Activated CD4-positive, alpha-beta T cell treated with anti-CD3 and anti-CD28 coated beads, Interleukin-10, Interleukin-2, amounts not matched to agents 100 ng/mL and 50 ng/mL, durations not matched to agents 16 hours and 8 hours (primary cell): ENCODE results near the gene PLCXD3.
A peak's percentile ranks its signal among the peaks of the same experiment; 100 is the strongest.
"Not testable (repeated sequence)": the region's sequence is repeated elsewhere in the genome, so short reads cannot be mapped to it uniquely, and the experiment has no call there.

Experiments
- DNase-seq: peaks from one replicate; pipeline ENCODE4 v3.0.0-alpha.2; 2020

The PLCXD3 gene

DNA sequence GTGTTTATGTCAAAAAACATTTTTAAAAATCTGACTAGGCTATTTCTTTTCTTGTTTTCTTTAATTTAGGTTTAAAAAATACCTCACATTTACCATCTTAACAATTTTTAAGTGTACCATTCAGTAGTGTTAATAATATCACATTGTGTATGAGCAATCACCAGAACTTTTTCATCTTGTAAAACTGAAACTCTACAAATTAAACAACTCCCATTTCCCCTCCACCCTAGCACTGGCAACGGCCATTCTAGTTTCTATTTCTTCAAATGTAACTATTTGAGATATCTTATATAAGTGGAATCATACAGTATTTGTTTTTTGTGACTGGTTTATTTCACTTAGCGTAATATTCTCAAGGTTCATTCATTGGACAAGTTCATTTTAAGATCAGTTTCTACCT is 27.7 kb downstream of the PLCXD3 start:
- peak; percentile 51 for DNase-seq

DNA sequence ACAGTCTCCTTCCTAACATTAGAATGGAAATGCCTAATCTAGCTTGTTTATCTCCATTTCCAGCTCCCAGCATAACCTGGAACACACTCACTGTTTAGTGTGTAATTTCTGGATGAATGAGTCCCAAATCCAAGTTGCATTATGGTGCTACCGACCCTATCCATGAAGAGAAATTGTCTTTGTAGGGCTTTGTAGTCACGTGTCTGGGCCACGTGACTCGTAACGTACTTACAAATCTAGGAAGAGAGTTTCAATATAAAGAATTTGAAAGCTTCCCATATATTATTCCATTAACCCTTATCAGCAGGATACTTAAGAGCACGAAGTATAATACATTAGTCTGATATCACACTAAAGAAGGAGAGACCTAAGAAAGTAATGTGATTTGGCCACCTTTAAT is 28.2 kb downstream of the PLCXD3 start:
- no peak for DNase-seq

DNA sequence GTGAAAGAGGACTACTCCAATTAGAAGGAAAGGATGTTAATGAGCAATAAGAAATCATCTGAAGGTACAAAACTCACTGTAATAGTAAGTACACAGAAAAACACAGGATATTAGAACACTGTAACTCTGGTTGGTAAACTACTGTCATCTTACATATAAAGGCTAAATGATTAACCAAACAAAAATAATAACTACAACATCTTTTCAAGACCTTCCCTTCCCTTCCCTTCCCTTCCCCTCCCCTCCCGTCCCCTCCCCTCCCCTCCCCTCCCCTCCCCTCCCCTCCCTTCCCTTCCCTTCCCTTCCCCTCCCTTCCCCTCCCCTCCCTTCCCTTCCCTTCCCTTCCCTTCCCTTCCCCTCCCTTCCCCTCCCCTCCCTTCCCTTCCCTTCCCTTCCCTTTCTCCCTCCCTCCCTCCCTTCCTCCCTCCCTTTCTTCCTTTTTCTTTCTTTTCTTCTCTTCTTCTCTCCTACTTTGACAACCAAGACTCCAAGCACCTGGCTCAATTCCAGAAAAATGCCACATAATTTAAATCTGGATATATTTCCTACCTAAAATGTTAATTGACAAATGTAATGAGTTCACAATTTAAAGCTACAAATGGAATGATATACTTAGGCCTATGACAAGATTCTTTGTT is 38.7 kb downstream of the PLCXD3 start:
- not testable (repeated sequence) for DNase-seq

DNA sequence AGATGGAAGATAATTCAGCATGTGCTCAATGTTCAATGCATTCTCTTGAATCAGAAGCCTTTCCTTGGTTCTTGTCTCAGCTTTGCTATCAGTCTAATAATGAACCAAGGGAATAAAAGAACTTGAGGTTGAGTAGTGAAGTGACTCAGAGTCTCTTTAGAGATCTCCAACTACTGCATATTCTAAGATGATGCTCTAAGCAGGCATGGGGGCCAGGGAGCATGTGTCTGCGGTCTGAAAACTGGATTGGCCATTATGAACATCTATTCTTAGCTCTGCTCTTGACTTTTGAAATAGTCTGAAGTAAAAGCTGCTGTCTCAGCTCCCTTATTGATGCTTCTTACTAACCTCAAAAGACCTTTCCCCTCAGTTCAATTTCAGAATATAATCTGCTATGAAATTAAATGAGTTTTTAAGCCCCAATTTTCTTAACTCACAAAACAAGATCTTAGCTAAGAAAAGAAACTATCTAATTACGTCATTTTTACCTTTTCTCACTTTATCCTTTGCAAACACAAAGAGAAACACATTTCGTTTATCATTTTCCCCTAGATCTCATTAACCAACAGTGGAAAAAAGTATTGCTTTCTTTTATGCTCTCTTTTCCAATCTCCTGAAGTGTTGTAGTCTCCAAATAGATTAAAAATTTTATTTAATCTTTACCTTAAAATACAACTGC is 44.8 kb downstream of the PLCXD3 start:
- no peak for DNase-seq

DNA sequence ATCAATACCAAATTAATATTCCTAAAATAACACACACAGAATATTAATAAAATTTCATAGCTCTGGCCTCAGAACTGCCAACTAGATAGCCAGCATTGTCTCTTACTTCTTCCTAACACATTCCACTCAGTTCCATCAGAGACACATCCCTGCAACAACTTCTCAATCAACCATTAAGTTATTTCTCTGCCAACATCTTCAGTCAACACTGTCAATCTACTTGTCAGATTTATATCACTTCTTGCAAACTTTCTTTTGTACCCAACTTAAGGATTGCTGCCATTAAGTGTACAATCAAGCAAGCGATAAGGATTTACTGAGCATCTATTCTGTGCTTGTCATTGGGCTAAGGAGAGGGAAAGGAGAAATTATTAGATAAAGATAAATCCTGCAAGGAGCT is 50.8 kb downstream of the PLCXD3 start:
- DNase-seq, result no peak

DNA sequence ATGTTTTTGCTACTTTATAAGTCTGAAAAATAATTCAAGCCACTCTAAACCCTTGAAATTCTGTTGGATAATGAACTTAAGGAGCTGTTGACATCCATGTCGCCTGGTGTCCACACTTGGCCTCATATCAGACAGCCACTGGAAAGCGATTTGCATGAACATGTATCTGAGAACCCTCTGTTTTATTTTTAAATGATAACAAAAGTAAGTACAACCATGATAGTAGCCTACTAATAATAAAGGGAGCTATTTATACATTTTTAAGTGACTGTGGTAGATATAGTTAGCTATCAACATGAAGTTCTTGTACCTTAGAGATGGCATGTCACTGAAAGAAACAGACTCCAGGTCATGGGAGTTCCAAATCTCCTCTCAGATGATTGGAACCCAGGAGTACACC is 53.3 kb downstream of the PLCXD3 start:
- no peak for DNase-seq

DNA sequence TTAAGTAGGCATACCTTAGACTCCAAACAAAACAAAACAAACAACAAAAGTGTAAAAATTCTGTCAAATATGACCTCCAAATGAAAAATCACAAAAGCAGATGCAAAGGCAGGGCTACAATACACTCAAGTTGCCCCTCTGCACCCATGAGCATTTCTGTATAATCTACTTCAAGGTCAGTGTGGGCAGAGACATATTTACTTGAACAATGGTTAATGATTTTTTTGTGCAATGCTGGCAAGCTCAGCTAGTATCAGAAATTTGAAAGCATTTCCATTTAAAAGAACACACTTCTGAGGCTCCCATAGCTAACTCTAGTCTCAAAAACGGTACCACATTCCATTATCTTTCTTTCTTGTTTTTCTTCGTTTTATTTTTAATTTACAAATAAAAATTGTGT is 57.9 kb downstream of the PLCXD3 start:
- DNase-seq, result no peak

DNA sequence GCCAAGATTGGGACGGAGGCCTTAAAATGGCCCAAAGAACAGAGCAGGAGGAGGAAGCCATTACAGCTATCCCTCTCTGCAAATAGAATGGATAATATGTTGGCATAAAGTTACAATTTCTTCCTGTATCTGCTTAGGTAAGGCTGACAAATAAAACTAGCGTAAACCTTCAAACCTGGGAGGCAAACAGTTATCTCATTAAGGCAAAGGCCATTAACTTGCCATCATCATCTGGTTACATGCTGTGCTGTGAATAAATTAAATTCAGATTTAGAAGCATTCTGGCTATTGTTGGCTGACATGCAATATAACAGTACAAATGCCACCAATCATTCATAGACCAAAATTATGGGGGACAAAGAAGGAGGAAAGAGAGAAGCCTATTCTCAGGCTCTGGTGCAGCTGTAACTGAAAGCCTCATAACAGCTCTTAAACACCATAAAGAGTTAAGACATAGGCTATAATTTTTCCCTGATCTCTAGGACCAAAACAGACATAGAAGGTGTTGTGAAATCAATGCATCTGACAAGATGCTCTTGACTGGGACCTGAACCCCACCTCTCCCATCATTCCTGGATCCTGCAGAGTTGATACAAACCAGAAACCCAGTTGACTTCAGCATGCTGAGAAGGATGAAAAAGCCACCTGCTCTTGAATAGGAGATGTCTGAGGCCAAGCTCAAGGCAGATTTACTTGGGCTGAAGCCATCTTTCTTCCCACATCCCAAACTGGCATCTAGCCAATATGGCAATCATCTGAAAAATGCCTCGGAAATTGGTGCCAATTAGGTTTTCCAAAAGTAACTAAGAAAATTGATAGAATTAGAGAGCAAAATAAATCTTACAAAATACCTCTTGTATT is 62.5 kb downstream of the PLCXD3 start:
- no peak for DNase-seq

DNA sequence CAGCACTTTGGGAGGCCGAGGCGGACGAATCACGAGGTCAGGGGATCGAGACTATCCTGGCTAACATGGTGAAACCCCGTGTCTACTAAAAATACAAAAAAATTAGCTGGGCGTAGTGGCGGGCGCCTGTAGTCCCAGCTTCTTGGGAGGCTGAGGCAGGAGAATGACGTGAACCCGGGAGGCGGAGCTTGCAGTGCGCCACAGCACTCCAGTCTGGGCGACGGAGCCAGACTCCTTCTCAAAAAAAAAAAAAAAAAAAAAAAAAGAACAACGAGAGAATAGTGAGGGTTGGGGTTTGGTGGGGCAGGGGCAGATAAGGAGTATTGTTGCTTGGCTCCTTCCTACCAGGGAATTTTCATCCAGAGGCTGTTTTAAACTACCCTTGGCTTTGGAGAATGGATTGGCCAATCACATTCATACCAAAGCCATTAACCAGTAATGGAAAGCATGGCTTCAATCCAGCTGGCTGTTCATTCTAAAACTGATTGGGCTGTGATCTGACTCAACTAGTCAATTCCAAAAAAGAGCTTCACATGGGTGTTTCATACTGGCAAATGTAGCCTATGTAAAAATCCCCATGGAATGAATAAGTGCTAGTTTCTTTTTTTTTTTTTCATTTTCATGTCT is 64.4 kb downstream of the PLCXD3 start:
- DNase-seq, result no peak

DNA sequence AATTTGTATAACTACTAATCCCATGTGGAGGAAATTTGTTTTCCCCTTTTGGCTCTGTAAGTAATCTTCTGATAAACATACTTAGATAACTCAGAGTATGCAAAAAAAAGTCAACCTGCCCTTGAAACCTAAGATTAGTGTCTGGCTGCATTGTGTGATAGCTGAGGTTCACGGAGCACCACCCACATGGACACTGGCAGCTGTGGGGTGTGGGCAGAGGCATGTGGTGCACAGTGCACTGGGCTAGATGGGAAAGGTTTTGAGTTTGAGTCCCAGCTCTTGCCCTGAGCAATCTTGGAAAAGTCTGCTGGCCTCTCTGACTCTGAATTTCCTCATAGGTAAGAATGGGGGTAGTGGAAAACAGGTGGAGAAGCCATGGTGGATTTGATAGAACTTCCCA is 75.1 kb downstream of the PLCXD3 start:
- no peak for DNase-seq

DNA sequence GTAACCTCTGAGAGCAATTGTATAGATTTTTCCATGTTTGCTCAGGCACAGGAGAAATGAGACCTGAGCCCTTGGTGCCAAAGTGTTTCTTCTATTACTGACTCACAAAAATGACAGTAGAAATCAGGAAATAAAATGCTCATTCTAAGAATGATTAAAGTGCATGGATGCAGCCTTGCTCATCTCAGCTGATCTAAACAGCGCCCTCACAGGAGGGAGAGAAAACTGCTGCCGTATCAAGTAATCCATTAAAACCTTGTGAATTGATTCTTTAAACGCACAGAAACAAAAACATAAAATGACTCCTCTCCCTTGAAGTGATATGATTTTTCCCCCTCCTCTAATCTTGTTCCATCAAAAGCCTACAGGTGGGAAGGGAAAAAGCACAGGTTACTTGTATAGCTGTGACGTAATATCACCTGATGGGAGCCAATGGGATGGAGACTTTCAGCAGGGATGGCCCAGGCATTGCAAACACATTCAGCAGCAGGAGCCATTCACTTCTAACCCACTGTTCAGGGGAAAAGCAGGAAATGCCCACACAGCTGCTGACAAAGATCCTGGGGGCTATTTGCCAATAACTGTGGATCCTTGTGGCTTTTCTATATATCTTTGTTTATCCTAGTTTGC is 76.7 kb downstream of the PLCXD3 start:
- peak; percentile 1 for DNase-seq

DNA sequence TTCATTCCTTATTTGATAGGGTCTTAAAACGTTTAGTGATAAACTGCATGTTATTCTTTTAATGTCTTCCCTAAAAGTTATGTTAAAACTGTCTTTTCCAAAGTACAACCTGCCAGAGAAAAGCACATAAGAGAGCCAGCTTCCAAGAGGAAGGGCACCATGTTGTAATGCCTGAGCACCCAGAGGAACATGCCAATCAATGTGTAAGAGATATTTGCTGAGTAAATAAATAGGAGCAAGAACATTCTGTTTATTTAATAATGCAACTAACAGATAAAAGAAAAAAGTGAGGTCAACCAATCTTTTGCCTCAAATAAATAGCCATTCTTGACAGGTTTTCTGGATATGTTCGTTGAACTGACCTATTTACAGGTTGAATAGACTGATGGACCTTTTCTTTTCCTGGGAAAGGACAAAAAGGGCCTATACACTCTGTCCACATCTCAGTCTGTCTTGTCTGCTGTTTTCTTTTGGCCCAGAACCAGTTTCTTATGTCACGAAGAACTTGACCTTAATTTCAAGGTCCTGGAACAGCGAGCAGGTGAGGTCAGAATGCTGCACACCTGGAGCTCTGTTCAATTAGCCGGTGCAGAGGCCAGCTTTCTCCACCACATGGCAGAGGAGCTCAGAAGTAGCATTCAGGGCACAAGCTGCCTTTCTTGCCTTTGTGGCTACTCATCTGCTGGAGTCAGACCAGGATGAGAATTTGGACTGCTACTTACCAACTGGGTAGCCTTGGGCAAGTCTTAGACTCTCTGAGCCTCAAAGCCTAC is 77.7 kb downstream of the PLCXD3 start:
- DNase-seq, result no peak

DNA sequence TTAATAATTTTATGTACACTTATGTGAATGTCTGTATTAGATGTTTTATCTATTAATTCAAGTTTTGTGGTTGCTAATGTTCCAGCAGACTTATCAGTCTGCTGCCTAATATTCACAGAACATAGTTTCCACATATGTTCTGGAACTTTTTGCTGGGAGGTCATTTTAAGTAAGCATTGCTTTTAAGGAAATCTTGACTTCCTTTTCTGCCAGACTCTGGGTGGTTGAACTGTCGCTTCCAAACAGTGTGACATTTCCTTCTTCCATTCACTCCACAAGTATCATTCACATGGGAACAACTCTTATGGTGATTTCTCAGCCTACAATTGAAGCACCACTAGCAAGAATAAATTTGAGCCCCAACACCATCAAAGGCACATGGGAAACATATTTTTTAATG is 82.9 kb downstream of the PLCXD3 start:
- DNase-seq, result no peak

DNA sequence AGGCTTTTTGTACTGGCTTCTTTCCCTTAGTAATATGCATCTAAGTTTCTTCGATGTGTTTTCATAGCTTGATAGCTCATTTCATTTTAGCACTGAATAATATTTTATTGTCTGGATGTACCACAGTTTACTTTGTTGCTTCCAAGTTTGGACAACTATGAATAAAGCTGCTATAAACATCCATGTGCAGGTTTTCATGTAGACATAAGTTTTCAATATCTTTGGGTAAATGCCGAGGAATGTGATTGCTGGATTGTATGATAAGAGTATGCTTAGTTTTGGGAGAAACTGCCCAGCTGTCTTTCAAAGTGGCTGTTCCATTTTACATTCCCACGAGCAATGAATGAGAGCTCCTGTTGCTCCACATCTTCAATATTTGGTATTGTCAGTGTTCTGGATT is 84.7 kb downstream of the PLCXD3 start:
- no peak for DNase-seq

DNA sequence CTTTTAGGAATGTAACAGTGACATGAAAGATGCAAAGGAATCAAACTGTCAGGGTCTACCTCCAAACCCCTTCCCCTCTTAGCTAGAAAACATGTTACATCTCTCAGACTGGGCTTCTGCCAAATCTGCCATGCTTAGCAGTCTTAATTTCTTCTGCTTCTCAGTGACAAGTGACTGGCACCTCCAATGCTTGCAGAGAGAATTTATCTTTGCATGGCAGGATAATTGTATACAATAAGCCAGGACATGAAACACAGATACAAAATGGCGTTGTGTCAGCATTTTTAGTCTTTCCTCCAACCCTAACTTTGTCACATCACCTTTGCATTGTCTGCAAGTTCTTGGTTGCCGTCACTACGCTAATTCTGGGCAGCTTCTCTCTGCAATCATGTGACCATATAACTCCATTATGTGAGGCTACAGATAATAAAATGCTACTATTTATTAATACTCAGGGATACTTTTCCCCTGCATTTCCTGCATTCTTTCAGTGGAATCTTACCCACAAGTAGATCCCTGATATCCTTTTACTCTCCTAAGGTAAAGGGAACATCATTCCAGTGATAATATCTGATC is 89.8 kb downstream of the PLCXD3 start:
- DNase-seq, result no peak

DNA sequence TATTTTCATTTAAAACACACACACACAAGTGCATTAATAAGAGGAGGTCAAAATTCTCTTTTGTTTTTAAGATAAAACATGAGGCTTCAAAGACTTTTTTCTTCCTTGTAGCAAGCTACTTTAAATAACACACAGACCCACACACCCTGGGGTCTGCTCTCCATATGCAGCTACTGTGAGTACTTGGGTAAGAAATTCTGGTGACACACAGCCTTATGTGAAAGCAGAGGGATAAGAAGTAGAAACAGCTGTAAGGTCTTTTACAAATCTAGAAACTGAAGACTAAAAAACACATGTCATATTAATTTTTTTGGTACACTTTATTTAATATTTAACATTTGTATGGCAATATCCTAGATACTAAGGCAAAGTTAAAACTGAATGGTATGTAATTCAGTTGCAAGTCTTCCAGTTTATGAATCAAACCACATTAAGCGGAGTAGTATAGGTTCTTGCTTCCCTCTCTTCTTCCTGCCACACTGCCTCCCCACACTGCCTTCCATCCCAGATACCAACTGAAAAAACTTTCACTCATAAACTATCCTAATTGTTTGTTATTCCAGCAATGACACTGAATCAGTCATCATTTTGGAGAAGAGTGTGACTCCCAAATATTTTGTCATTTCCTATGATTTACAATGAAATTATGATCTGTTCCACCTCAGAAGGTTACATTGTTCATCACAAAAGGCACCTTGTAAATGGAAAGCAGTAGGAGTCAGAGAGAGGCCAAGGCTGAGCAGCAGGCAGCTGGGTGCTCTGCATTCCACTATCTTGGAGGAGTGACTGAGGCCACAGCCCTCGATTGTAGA is 92.0 kb downstream of the PLCXD3 start:
- no peak for DNase-seq

DNA sequence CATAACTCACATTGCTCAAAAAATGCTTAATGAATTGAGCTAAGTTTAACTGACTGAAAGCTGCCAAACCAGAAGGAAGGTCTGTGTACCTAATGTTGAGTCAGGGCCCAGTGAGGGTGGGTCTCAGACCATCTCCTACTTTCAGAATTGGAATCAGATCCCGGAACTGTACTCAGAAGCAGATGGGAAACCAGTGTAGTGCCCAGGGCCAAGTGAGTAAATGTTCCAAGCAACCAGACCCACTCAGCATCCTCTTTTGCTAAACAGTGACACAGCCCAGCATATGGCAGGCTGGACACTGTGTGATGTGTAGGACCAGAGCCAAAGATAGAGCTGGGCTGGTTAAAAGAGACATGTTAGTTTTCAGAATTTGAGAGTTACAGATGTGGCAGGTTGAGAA is 94.1 kb downstream of the PLCXD3 start:
- no peak for DNase-seq

DNA sequence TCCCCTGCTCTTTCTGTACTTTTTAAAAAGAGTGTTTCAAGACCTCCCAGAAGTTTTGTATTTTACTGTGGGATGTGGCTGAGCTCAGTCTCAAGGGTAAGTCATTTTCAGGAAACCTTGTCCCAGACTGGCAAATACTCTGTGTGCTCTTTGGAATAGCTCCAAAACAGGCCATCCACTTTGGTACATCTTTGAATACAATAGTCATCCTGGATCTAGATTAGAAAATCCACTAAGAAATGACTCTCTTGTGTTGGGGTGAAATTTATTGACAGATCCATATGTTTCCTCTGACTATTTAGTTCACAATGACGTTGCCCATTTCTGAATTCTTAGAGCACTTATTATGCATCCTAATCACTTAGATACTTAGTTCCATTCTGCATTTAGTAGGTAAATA is 95.2 kb downstream of the PLCXD3 start:
- DNase-seq, result no peak

DNA sequence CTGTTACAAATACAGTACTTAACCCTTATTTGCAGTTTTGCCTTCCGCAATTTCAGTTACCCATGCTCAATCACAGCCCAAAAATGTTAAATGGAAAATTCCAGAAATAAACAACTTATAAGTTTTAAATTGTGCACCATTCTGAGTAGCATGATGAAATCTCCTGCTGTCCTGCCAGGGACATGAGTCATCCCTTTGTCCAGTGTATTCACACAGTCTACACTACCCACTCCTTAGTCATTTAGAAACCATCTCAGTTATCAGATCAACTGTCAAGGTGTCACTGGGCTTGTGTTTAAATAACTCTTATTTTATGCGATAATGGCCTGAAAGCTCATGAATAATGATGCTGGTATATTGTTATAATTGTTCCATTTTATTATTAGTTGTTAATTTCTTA is 95.8 kb downstream of the PLCXD3 start:
- peak; percentile 2 for DNase-seq

DNA sequence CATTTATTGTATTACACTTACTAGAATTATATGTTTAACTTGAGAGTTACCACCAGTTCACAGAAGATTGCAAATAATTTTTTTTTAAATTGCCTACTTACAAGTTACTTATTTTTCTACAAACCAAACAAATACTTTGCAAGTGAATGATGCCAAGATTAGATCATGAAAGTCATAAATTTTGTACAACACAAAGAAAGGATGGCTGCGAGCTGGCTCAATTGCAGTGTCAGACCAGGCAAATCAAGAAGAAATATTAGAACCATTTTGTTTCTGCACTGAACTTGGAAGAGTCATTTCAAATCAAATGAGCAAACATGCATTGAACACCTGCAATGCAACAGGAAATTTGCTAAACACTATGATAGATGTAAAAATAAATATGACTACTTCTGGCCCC is 97.3 kb downstream of the PLCXD3 start:
- DNase-seq, result no peak

DNA sequence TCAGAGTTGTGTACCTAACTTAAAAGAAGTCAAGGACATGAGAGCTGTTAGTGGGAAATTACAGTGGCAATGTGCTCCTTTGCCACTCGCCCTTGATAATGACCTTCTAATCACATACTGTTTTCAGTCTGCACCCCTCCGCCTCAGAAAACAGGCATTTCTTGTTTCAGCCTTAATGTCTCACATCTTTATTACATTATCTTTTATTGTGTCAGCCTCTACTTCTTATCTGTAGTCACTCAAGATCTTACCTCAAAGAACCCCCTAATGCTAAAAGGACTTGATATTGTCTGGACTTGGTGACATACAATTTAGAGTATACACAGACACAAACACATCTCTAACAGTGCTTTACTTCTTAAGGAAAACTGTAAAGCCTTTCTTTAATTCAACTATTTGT is 97.9 kb downstream of the PLCXD3 start:
- no peak for DNase-seq
